Measurements from ENCODE around the gene LGALS4.

- TF ChIP-seq CTCF (IDR thresholded peaks at IDR 0.05) = no peak
- TF ChIP-seq POLR2A (IDR thresholded peaks at IDR 0.05) = no peak
Measured at GRCh38 chr19:38784224-38784623, 28.5 kb downstream of the LGALS4 start.
